ENCODE data around the gene SNRNP25. TPM values are rescaled to one million over a fixed set of nuclear protein-coding genes. Genes with fewer than 3 reads are reported as not detected.

SNRNP25 gene
- total and polyA plus RNA-seq, 12 donors: 22.6 to 51.1 (median 32.9) TPM

DNA sequence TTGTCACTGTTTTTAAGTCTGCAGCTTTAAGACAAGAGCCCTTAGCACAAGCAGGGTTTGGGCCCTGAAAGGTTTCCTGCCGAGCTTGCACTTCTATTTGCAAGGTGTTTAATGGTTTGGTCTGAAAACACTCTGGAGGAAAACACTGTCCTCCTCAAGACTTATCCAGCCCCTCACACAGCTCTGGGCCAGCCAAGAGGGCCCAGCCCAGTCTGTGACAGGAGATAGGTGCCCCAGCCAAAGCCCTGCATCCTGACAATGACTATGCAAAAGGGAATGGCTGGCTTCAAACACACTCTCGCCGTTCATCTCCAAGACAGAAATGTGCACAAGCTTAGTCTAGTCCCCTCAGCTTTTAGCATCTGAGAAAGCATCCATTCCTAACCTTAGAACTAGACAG, 51.3 kb downstream of the SNRNP25 start:
- H3K4me3 ChIP-seq: no peak overlapping the region
- no peaks in the 10 kb centered on the region for H3K9me3 ChIP-seq (replicated peaks in 1 of 3)
- DNase-seq: no peak
- no peak for TF ChIP-seq POLR2A (IDR thresholded peaks at IDR 0.05)
- TF ChIP-seq, protein P1, sequence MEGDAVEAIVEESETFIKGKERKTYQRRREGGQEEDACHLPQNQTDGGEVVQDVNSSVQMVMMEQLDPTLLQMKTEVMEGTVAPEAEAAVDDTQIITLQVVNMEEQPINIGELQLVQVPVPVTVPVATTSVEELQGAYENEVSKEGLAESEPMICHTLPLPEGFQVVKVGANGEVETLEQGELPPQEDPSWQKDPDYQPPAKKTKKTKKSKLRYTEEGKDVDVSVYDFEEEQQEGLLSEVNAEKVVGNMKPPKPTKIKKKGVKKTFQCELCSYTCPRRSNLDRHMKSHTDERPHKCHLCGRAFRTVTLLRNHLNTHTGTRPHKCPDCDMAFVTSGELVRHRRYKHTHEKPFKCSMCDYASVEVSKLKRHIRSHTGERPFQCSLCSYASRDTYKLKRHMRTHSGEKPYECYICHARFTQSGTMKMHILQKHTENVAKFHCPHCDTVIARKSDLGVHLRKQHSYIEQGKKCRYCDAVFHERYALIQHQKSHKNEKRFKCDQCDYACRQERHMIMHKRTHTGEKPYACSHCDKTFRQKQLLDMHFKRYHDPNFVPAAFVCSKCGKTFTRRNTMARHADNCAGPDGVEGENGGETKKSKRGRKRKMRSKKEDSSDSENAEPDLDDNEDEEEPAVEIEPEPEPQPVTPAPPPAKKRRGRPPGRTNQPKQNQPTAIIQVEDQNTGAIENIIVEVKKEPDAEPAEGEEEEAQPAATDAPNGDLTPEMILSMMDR (IDR thresholded peaks at IDR 0.05): no peak
- intact Hi-C loops (cut with DNase I): loop anchor here (5.0 kb wide), 2 partner anchors 77 to 82 kb away; partner anchors contain the start of gene HBQ1 (in 1 of the 2)
- H3K27me3 ChIP-seq: no peaks in the 10 kb centered on the region
- no peak overlapping the region for H3K27ac ChIP-seq
- 76 to 81% (median 79%) methylated on average over 3 of the region's 3 CpGs for WGBS, 4 donors
- peaks cover 0 to 14% of the 10 kb centered on the region in 2 donors for H3K36me3 ChIP-seq (replicated peaks in 1 of 2)
- H3K4me1 ChIP-seq (replicated peaks in 1 of 2): peaks cover 0 to 17% of the 10 kb centered on the region in 2 donors

DNA sequence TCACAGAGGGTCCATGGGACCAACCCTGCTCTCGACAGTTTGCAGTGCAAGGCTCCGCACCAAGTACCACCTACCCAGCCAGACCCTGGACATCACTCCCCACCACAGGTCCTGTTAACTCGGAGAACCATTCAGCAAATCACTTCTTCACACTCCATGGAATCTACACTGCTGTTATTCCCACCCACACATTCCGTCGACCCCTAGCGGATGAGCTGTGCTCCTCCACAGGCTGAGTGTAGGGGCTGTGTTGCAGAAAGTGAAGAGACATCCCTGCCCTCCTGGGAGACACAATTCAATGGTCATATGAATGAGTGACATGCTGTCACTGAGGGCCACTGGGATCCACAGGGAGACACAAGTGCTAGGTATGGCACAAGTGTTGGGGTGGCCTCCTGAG, 51.9 kb downstream of the SNRNP25 start:
- H3K9me3 ChIP-seq (replicated peaks in 1 of 3): no peaks in the 10 kb centered on the region
- peaks cover 0 to 17% of the 10 kb centered on the region in 2 donors for H3K4me1 ChIP-seq (replicated peaks in 1 of 2)
- no peak overlapping the region for H3K27ac ChIP-seq
- H3K27me3 ChIP-seq: no peaks in the 10 kb centered on the region
- H3K4me3 ChIP-seq: no peak overlapping the region
- no peak for DNase-seq
- peaks cover 0 to 19% of the 10 kb centered on the region in 2 donors for H3K36me3 ChIP-seq (replicated peaks in 1 of 2)
- TF ChIP-seq POLR2A (IDR thresholded peaks at IDR 0.05): no peak
- TF ChIP-seq, protein P1 (IDR thresholded peaks at IDR 0.05): no peak
- 92 to 98% (median 95%) methylated on average over 6 of the region's 6 CpGs for WGBS, 4 donors
- intact Hi-C loops (cut with DNase I): loop anchor here (5.0 kb wide), 2 partner anchors 77 to 82 kb away; partner anchors contain the start of gene HBQ1 (in 1 of the 2)

DNA sequence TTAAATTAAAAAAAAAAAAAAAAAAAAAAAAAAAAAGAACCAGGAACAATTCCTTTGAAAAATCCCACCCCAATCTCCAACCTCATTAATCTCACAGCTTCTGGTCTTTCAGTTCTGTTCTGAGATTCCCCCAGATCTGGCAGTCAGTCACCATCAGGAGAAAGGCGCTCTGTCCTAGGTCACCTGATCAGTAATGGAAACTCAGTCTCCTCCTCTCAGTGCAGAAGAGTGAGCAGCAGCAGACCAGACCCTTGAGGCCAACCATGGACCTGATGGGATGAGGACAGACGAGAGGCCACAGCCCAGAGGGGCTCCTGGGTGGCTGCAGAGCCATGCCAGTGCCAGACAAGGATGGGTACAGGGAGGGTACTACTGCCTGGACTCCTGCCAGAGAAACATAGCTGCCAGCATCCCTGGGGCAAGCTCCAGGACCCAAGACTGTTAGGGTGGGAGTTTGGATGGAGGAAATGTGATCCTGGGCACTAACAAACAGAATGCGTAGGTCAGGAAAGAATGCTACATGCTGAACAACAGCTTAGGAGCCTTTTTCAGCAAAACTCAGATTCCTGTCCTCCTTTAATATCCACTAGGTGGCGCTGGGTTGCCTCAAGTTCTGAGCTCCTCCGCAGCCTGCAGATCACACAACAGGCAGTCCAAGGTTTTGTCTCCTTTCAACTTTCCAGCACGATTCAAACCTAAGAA, 53.1 kb downstream of the SNRNP25 start:
- Histone ChIP-seq H3K27me3 (no peaks in the 10 kb centered on the region), H3K9me3 (replicated peaks in 1 of 3) (no peaks in the 10 kb centered on the region), H3K4me1 (replicated peaks in 1 of 2) (peaks cover 0 to 12% of the 10 kb centered on the region in 2 donors), H3K27ac (no peak overlapping the region), H3K4me3 (no peak overlapping the region), H3K36me3 (replicated peaks in 1 of 2) (peaks cover 0 to 29% of the 10 kb centered on the region in 2 donors)
- WGBS, 4 donors: 18 to 27% (median 23%) methylated on average over 5 to 6 of the region's 6 CpGs
- intact Hi-C loops (cut with DNase I): loop anchor here (5.0 kb wide), 2 partner anchors 76 to 81 kb away; partner anchors contain the start of gene HBQ1 (in 1 of the 2)
- TF ChIP-seq, protein P1 (IDR thresholded peaks at IDR 0.05): peak; percentile 75 to 85 (median 80)
- no peak for TF ChIP-seq POLR2A (IDR thresholded peaks at IDR 0.05)
- peak; percentile 62 to 86 (median 77) for DNase-seq

Small RNA genes within 50 kb of the gene (microRNA-seq; reads per million reads assigned to microRNA genes)
- gene MIR6859-4: 0 reads per million in 3 donors

Small RNA genes within 50 kb of the gene (small RNA-seq; reads per million reads assigned to genes)
- gene MIR6859-4 (0 reads per million in 2 donors), gene Z69720.2 (0 reads per million in 2 donors)

Other genes starting within 250 kb of the SNRNP25 start
- gene POLR3K, start 220 bp upstream of the SNRNP25 start, total RNA-seq: 10 to 100 TPM in 4 of 9 donors, 1 to 10 TPM in 5; 3.6 to 21.4 (median 8.9) TPM
- 10 to 100 TPM in 1 of 3 donors, 1 to 10 TPM in 2; 6.1 to 15.1 (median 8.4) TPM for gene POLR3K, start 220 bp upstream of the SNRNP25 start, polyA plus RNA-seq
- gene RHBDF1, start 18.8 kb downstream of the SNRNP25 start, total RNA-seq: 10 to 100 TPM in 1 of 9 donors, 1 to 10 TPM in 8; 3.7 to 10.2 (median 6.9) TPM
- gene RHBDF1, start 18.8 kb downstream of the SNRNP25 start, polyA plus RNA-seq: 10 to 100 TPM in 2 of 3 donors, 1 to 10 TPM in 1; 2.3 to 55.7 (median 47.1) TPM
- gene MPG, start 24.4 kb downstream of the SNRNP25 start, total RNA-seq: 100 to 1,000 TPM in 4 of 9 donors, 10 to 100 TPM in 5; 60.9 to 207 (median 80.2) TPM
- gene MPG, start 24.4 kb downstream of the SNRNP25 start, polyA plus RNA-seq: 100 to 1,000 TPM in 2 of 3 donors, 1 to 10 TPM in 1; 5.0 to 148 (median 129) TPM
- gene NPRL3, start 84.8 kb downstream of the SNRNP25 start, total RNA-seq: 10 to 100 TPM in 8 of 9 donors, 1 to 10 TPM in 1; 4.6 to 46.2 (median 31.0) TPM
- gene NPRL3, start 84.8 kb downstream of the SNRNP25 start, polyA plus RNA-seq: 10 to 100 TPM; 22.3 to 45.8 (median 29.1) TPM
- 1 to 10 TPM in 2 of 9 donors, under 1 TPM in 1, not detected in 6; 0.61 to 1.3 (median 1.3) TPM for gene HBZ, start 98.8 kb downstream of the SNRNP25 start, total RNA-seq
- gene HBZ, start 98.8 kb downstream of the SNRNP25 start, polyA plus RNA-seq: not detected
- gene HBM, start 112.2 kb downstream of the SNRNP25 start, total RNA-seq: 10 to 100 TPM in 1 of 9 donors, under 1 TPM in 2, not detected in 6; 0.53 to 30.2 (median 0.61) TPM
- gene HBM, start 112.2 kb downstream of the SNRNP25 start, polyA plus RNA-seq: not detected
- 1,000 to 10,000 TPM in 1 of 9 donors, 100 to 1,000 TPM in 1, 10 to 100 TPM in 3, 1 to 10 TPM in 3, not detected in 1; 1.9 to 1,723 (median 23.6) TPM for gene HBA2, start 119.0 kb downstream of the SNRNP25 start, total RNA-seq
- gene HBA2, start 119.0 kb downstream of the SNRNP25 start, polyA plus RNA-seq: 100 to 1,000 TPM in 1 of 3 donors, 10 to 100 TPM in 1, not detected in 1; 51.7 to 113 TPM
- 100 to 1,000 TPM in 2 of 9 donors, 10 to 100 TPM in 4, not detected in 3; 12.7 to 742 (median 34.7) TPM for gene HBA1, start 122.9 kb downstream of the SNRNP25 start, total RNA-seq
- gene HBA1, start 122.9 kb downstream of the SNRNP25 start, polyA plus RNA-seq: 10 to 100 TPM in 2 of 3 donors, not detected in 1; 18.2 to 30.1 TPM
- 1 to 10 TPM in 2 of 9 donors, not detected in 7; 1.9 to 6.0 TPM for gene HBQ1, start 126.6 kb downstream of the SNRNP25 start, total RNA-seq
- under 1 TPM in 1 of 3 donors, not detected in 2; 0.44 TPM for gene HBQ1, start 126.6 kb downstream of the SNRNP25 start, polyA plus RNA-seq
- gene LUC7L, start 175.6 kb downstream of the SNRNP25 start, total RNA-seq: 100 to 1,000 TPM in 2 of 9 donors, 10 to 100 TPM in 7; 19.7 to 128 (median 68.6) TPM
- gene LUC7L, start 175.6 kb downstream of the SNRNP25 start, polyA plus RNA-seq: 100 to 1,000 TPM in 2 of 3 donors, 10 to 100 TPM in 1; 29.0 to 700 (median 372) TPM
- gene FAM234A, start 181.0 kb downstream of the SNRNP25 start, total RNA-seq: 100 to 1,000 TPM in 4 of 9 donors, 10 to 100 TPM in 5; 67.5 to 207 (median 99.4) TPM
- gene FAM234A, start 181.0 kb downstream of the SNRNP25 start, polyA plus RNA-seq: 10 to 100 TPM; 60.2 to 91.5 (median 68.2) TPM
- gene RGS11, start 222.1 kb downstream of the SNRNP25 start, total RNA-seq: 10 to 100 TPM in 1 of 9 donors, 1 to 10 TPM in 7, under 1 TPM in 1; 0.83 to 51.1 (median 5.7) TPM
- gene RGS11, start 222.1 kb downstream of the SNRNP25 start, polyA plus RNA-seq: 10 to 100 TPM in 2 of 3 donors, 1 to 10 TPM in 1; 1.4 to 98.6 (median 34.9) TPM
- gene ARHGDIG, start 226.8 kb downstream of the SNRNP25 start, total RNA-seq: 1 to 10 TPM in 2 of 9 donors, under 1 TPM in 4, not detected in 3; 0.23 to 2.1 (median 0.64) TPM
- 1 to 10 TPM in 2 of 3 donors, under 1 TPM in 1; 0.40 to 3.5 (median 1.3) TPM for gene ARHGDIG, start 226.8 kb downstream of the SNRNP25 start, polyA plus RNA-seq
- gene PDIA2, start 229.3 kb downstream of the SNRNP25 start, total RNA-seq: 1 to 10 TPM in 1 of 9 donors, under 1 TPM in 5, not detected in 3; 0.28 to 1.4 (median 0.58) TPM
- gene PDIA2, start 229.3 kb downstream of the SNRNP25 start, polyA plus RNA-seq: 1 to 10 TPM in 2 of 3 donors, not detected in 1; 2.6 to 9.7 TPM